GM12878 (cell line): ENCODE measurements around the gene MRPL20.

Source experiments
- CREB1 ChIP-seq: IDR thresholded peaks from 2 replicates; pipeline ENCODE4 v1.6.1; 2012; ENCODE audit warnings: low read depth, mild to moderate bottlenecking, inconsistent platforms
- EZH2 ChIP-seq: IDR thresholded peaks from 2 replicates; pipeline ENCODE4 v1.6.1; 2012; ENCODE audit warnings: low read depth, mild to moderate bottlenecking, control low read depth, inconsistent platforms, low read length, borderline replicate concordance; ENCODE audit not compliant: control insufficient read depth
- GABPA ChIP-seq: IDR thresholded peaks from 2 replicates; pipeline ENCODE4 v1.6.1; 2014; ENCODE audit warnings: antibody characterized with exemption, low read depth, mild to moderate bottlenecking, inconsistent platforms
- JUND ChIP-seq: IDR thresholded peaks from 2 replicates; pipeline ENCODE4 v1.6.1; 2012; ENCODE audit warnings: low read depth, mild to moderate bottlenecking, low read length, improper control_type of control experiment, moderate library complexity
- NFYB ChIP-seq: IDR thresholded peaks from 2 replicates; pipeline ENCODE4 v1.6.1; 2011; ENCODE audit warnings: low read depth, mild to moderate bottlenecking, low read length, improper control_type of control experiment, moderate library complexity; ENCODE audit not compliant: insufficient read depth
- SIX5 ChIP-seq: IDR thresholded peaks from 2 replicates; pipeline ENCODE4 v1.6.1; 2011; ENCODE audit warnings: mild to moderate bottlenecking, low read depth, low read length, moderate library complexity; ENCODE audit not compliant: severe bottlenecking
- SMC3 ChIP-seq: IDR thresholded peaks from 2 replicates; pipeline ENCODE4 v1.6.1; 2011; ENCODE audit warnings: low read length, improper control_type of control experiment, borderline replicate concordance
- TF ChIP-seq, protein P1 (sequence below), 3 experiments: IDR thresholded peaks in 2 of 3; conservative IDR thresholded peaks in 1 of 3; 2 replicates each; pipeline ENCODE4 v1.5.1; 2011; ENCODE audit warnings: low read depth in 3 of 3, low read length in 3 of 3, mild to moderate bottlenecking in 3 of 3, control low read depth in 2 of 3, moderate library complexity in 2 of 3, inconsistent platforms in 1 of 3, mixed read lengths in 1 of 3; ENCODE audit not compliant: control insufficient read depth in 2 of 3, insufficient read depth in 1 of 3; ENCODE audit errors: extremely low read depth in 1 of 3

DNA sequence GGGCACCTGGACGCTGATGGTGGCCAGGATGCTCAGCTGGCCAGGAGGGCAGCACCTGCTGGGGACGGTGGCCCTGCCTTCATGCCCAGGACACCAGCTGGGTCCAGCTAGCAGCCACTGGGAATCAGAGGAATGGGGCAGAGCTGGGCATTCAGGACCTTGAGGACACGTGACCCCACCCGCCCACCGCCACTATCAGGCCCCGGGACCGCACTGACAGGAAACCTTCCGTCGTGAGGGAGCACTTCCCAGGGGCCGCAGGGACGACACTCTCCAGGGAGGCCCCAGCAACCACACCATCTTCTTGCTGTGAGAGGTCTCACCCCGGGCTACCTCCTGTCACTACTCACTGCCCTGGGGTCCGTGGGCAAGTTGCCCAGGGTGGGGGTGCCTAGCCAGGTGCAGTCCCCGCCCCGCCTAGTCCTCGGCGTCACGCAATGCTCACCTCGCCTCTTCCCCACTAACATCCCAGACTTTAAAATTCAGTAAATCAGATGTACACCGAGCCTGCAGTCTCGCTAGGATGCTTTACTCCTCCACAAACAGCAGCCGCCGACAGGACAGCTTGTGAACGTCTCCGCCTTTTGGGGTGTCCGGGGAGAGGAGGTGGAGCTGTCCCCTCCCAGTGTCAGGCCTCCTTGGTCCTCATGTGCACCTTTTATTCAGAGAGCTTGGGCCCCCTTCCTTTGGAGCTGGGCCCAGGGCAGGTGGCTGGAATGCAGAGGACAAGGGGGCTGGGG lies 33.3 kb upstream of the MRPL20 start:
- no peak for TF ChIP-seq GABPA
- no peak for TF ChIP-seq SMC3
- TF ChIP-seq, protein P1, sequence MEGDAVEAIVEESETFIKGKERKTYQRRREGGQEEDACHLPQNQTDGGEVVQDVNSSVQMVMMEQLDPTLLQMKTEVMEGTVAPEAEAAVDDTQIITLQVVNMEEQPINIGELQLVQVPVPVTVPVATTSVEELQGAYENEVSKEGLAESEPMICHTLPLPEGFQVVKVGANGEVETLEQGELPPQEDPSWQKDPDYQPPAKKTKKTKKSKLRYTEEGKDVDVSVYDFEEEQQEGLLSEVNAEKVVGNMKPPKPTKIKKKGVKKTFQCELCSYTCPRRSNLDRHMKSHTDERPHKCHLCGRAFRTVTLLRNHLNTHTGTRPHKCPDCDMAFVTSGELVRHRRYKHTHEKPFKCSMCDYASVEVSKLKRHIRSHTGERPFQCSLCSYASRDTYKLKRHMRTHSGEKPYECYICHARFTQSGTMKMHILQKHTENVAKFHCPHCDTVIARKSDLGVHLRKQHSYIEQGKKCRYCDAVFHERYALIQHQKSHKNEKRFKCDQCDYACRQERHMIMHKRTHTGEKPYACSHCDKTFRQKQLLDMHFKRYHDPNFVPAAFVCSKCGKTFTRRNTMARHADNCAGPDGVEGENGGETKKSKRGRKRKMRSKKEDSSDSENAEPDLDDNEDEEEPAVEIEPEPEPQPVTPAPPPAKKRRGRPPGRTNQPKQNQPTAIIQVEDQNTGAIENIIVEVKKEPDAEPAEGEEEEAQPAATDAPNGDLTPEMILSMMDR (IDR thresholded peaks at IDR 0.05 in 2 of 3, conservative IDR thresholded peaks at IDR 0.05 in 1 of 3; ENCODE audit: control insufficient read depth in 2 of 3, extremely low read depth in 1 of 3, insufficient read depth in 1 of 3, low read depth in 3 of 3, low read length in 3 of 3), result no peak
- no peak for TF ChIP-seq CREB1
- TF ChIP-seq JUND, result no peak
- no peak for TF ChIP-seq NFYB
- TF ChIP-seq SIX5, result no peak
- TF ChIP-seq EZH2, result no peak
